HG02678 (cell line): ENCODE measurements around the gene COLEC12.
"Not testable (repeated sequence)": the region's sequence is repeated elsewhere in the genome, so short reads cannot be mapped to it uniquely, and the experiment has no call there.

ENCODE experiments used
- ATAC-seq: cut with Tn5 transposase; IDR thresholded peaks from one replicate; pipeline ENCODE4 v1.9.1; 2021; ENCODE audit warnings: mild to moderate bottlenecking, moderate library complexity; ENCODE audit not compliant: unreplicated experiment

Gene COLEC12

GRCh38 chr18:294566-294965 is 205.9 kb downstream of the COLEC12 start:
- ATAC-seq, result no peak

- no peak for ATAC-seq
Observed at GRCh38 chr18:293536-293935, 207.0 kb downstream of the COLEC12 start.

GRCh38 chr18:292271-292670 is 208.2 kb downstream of the COLEC12 start:
- no peak for ATAC-seq

GRCh38 chr18:289970-290369 is 210.5 kb downstream of the COLEC12 start:
- not testable (repeated sequence) for ATAC-seq

- ATAC-seq, result no peak
Observed at GRCh38 chr18:289026-289425, 211.5 kb downstream of the COLEC12 start.

DNA sequence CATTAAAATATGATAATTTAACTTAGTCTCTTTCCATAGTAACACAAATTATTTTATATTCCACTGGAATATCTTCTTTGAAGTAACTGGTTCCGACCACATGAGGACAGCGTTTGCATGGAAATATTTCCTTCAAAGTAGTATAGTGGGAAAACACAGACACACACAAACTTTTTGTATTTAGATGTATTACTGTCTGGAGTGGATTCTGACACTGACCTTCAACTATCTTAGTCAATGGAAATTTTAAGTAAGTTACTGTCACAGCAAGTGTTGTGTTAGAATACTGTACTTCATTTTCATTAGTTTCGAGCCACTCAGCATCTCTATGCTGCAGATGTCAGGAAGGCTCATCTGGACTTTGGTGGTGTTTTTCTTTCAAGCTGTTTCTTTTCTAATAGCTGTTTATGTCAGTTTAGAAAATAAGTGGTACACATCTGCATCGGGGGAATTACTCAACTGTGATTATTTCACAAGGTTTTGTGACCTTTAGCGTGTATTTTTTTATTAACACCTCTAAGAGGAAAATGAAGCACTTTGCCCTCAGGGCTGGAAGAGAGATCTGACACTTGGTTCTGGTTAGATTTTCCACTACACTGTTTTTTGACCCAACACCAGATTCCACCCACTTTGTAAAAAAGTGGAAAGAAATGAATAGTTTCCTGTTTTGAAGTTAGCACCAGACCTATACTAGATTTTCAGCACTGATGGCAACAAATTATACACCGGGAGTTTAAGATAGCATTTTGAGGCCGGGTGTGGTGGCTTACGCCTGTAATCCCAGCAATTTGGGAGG is 213.8 kb downstream of the COLEC12 start:
- ATAC-seq, result no peak

GRCh38 chr18:285817-286216 is 214.7 kb downstream of the COLEC12 start:
- no peak for ATAC-seq

DNA sequence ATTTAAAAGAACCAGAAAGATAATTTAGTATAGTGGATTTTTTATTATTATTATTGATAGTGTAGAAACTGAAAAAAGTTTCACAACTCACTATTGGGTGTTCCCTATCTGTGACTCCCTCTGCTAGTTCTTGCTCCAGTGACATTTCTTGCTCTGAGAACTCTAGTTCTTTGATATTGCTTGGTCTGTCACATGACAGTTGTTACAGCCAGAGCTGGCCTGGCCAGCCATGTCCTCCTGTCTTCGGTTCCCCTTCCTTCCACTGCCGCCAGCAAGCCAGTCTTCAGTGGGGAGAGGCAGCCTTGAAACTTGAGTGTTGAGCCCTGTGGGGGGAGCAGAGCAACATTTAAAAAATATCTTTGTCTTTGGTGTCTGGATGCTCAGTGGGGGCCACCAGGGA is 225.0 kb downstream of the COLEC12 start:
- ATAC-seq, result no peak

GRCh38 chr18:274313-274712 is 226.2 kb downstream of the COLEC12 start:
- ATAC-seq, result no peak

- no peak for ATAC-seq
Observed at GRCh38 chr18:273525-273924, 227.0 kb downstream of the COLEC12 start.

DNA sequence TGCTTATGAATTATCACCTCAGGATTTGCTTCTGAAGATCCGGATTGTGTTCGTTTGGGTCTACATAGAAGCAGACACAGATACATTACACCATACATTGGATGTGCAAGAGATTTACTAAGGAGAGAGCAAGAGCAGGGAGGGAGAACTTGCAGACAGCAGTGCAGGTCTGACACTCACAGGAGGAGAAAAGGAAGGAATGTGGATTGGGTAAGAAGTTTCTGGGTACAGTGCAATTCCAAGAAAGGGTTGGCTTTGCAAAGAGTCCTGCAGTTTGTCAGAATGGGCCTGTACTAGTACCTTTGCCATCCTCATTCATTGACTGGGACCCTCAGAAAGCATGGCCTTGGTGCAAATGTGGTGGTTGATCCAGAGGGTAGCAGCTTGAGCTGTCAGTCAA is 227.9 kb downstream of the COLEC12 start:
- no peak for ATAC-seq

GRCh38 chr18:269480-270095 is 230.9 kb downstream of the COLEC12 start:
- ATAC-seq, result no peak

DNA sequence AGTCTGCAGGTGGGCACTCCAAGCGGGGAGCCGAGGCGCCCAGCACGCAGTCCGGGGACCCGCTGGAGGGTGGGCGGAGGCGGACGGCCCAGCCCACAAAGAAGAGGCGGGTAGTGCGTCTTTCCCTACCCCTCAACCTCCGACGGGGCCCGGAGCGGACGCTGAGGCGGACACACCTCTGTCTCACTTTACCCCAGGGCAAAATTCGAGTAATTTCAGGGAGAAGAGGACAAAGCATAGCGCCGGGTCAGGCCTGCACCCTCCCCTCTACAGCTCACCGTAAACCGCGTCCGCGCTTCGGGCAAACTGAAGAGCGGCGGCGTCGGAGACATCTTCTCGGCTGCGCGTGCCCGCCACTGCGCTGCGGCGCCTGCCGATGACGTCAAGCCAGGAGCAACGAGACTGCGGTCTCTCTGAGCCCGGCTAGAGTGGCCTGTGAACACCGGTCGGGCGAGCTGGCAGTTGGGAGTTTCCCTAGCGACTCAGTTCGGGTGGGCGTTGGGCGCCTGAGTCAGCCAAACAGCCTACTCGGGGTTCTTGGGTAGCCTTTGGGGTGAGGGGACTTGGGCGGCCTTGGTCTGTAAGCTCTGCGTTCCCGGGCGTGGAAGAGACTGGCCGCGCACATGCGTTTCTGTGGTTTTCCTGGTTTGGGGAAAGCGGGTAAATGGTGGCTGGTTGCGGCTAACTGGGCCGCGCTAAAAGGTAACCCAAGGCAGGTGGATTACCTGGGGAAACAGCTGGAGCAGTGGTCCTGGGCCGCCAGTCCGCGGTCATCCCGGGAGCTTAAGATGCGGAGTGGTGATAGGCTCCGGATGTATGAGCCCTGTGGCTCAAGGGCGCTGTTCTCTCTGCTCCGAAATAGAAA is 232.6 kb downstream of the COLEC12 start, which contains the start of gene THOC1:
THOC1 (minus strand) TSS at position 360 of the 865 bp plus-strand sequence; CDS start at position 332, 28 bp downstream.
- ATAC-seq, result peak; percentile 93

- ATAC-seq, result no peak
Observed at GRCh38 chr18:267380-267687, 233.2 kb downstream of the COLEC12 start.
